IMR-90 (cell line): ENCODE measurements around the gene XYLT2. TPM values are rescaled to one million over a fixed set of nuclear protein-coding genes. Genes with fewer than 3 reads are reported as not detected.
"Not testable (repeated sequence)": the region's sequence is repeated elsewhere in the genome, so short reads cannot be mapped to it uniquely, and the experiment has no call there.

ENCODE experiments used
- ATAC-seq: fragments of 200-7000 bp; cut with Tn5 transposase; 2 replicates; pipeline ENCODE4 v1.9.1; 2020; ENCODE audit warnings: low read depth, mild to moderate bottlenecking, moderate library complexity
- BruUV-seq: library from RNA; stranded (reverse); fragments of 400-500 nt; replicated peaks from 2 replicates; lab custom pipeline; 2021; lab: Mats Ljungman, UMichigan
- CTCF ChIA-PET: fragments of 300-600 bp; formaldehyde crosslinking; extraction: SDS; loops from one replicate; lab custom pipeline; 2021; ENCODE audit warnings: antibody characterized with exemption; lab: Yijun Ruan, JAX
- POLR2A ChIA-PET: fragments of 300-600 bp; sonication (Branson Sonifier 250); formaldehyde crosslinking; loops from one replicate; lab custom pipeline; 2022; ENCODE audit warnings: antibody characterized with exemption; ENCODE audit not compliant: unreplicated experiment; lab: Charles Lee
- DNase-seq: peaks from one replicate; pipeline ENCODE4 v3.0.0; 2013
- H2AFZ ChIP-seq: replicated peaks from 2 replicates; pipeline ENCODE3; 2013; ENCODE audit warnings: low read length, mild to moderate bottlenecking; ENCODE audit not compliant: poor library complexity
- H2AK5ac ChIP-seq: 2 replicates; pipeline ENCODE4 v1.6.1; 2013; ENCODE audit warnings: low read depth, low read length, inconsistent platforms
- H2AK9ac ChIP-seq: replicated peaks from 2 replicates; pipeline ENCODE3; 2013; ENCODE audit warnings: mild to moderate bottlenecking, low read depth, low read length, moderate library complexity; ENCODE audit not compliant: poor library complexity
- H2BK120ac ChIP-seq: 2 replicates; pipeline ENCODE4 v1.6.1; 2013; ENCODE audit warnings: low read depth, low read length, inconsistent platforms
- H2BK15ac ChIP-seq: 3 replicates; pipeline ENCODE4 v1.6.1; 2013; ENCODE audit warnings: low read depth, low read length, inconsistent platforms
- H2BK20ac ChIP-seq: 2 replicates; pipeline ENCODE4 v1.6.1; 2013; ENCODE audit warnings: low read depth, mild to moderate bottlenecking, inconsistent platforms, low read length, moderate library complexity
- H2BK5ac ChIP-seq: 2 replicates; pipeline ENCODE4 v1.6.1; 2013; ENCODE audit warnings: mild to moderate bottlenecking, low read depth, low read length, inconsistent platforms; ENCODE audit not compliant: poor library complexity, severe bottlenecking
- H3K14ac ChIP-seq: replicated peaks from 2 replicates; pipeline ENCODE4 v1.6.1; 2013; ENCODE audit warnings: low read depth, low read length, inconsistent platforms
- H3K18ac ChIP-seq: 2 replicates; pipeline ENCODE4 v1.6.1; 2013; ENCODE audit warnings: low read depth, low read length, control low read depth
- H3K23ac ChIP-seq: 2 replicates; pipeline ENCODE4 v1.6.1; 2013; ENCODE audit warnings: low read depth, low read length, inconsistent platforms
- H3K27ac ChIP-seq: 2 replicates; pipeline ENCODE4 v1.5.1; 2013; ENCODE audit warnings: mild to moderate bottlenecking, control low read depth, low read length; ENCODE audit not compliant: insufficient read depth
- H3K27me3 ChIP-seq: 2 replicates; pipeline ENCODE4 v1.6.1; 2013; ENCODE audit warnings: low read length; ENCODE audit not compliant: control insufficient read depth, insufficient read depth
- H3K36me3 ChIP-seq: 2 replicates; pipeline ENCODE4 v1.6.1; 2013; ENCODE audit warnings: low read length, mixed read lengths; ENCODE audit not compliant: control insufficient read depth, insufficient read depth
- H3K4ac ChIP-seq: 2 replicates; pipeline ENCODE4 v1.6.1; 2013; ENCODE audit warnings: low read depth, low read length, inconsistent platforms
- H3K4me1 ChIP-seq: 2 replicates; pipeline ENCODE4 v1.6.1; 2013; ENCODE audit warnings: low read length, mixed read lengths; ENCODE audit not compliant: control insufficient read depth, insufficient read depth
- H3K4me2 ChIP-seq: 2 replicates; pipeline ENCODE4 v1.6.1; 2013; ENCODE audit warnings: low read depth, mild to moderate bottlenecking, control low read depth, low read length, moderate library complexity
- H3K4me3 ChIP-seq: 2 replicates; pipeline ENCODE4 v1.5.1; 2013; ENCODE audit warnings: low read depth, mild to moderate bottlenecking, control low read depth, low read length, moderate library complexity; ENCODE audit not compliant: insufficient read depth
- H3K56ac ChIP-seq: 2 replicates; pipeline ENCODE4 v1.6.1; 2013; ENCODE audit warnings: low read length, inconsistent platforms; ENCODE audit not compliant: insufficient read depth; ENCODE audit errors: extremely low read depth
- H3K79me1 ChIP-seq, 2 experiments: 2 replicates each; pipeline ENCODE4 v1.6.1; 2013; ENCODE audit warnings: low read length in 2 of 2, inconsistent platforms in 1 of 2, low read depth in 1 of 2
- H3K9ac ChIP-seq: 2 replicates; pipeline ENCODE4 v1.6.1; 2013; ENCODE audit warnings: low read depth, low read length, control low read depth
- H3K9me1 ChIP-seq: 2 replicates; pipeline ENCODE4 v1.6.1; 2013; ENCODE audit warnings: low read length, inconsistent platforms; ENCODE audit not compliant: insufficient read depth
- H3K9me3 ChIP-seq: 2 replicates; pipeline ENCODE4 v1.6.1; 2013; ENCODE audit warnings: low read length; ENCODE audit not compliant: control insufficient read depth, insufficient read depth
- H4K20me1 ChIP-seq: 2 replicates; pipeline ENCODE4 v1.6.1; 2013; ENCODE audit warnings: low read length, inconsistent platforms; ENCODE audit not compliant: insufficient read depth
- H4K5ac ChIP-seq: 2 replicates; pipeline ENCODE4 v1.6.1; 2013; ENCODE audit warnings: mild to moderate bottlenecking, low read depth, low read length, control low read depth
- H4K8ac ChIP-seq, 2 experiments: 2 replicates each; pipeline ENCODE4 v1.6.1; 2013; ENCODE audit warnings: low read depth in 2 of 2, low read length in 2 of 2, control low read depth in 1 of 2, inconsistent platforms in 1 of 2
- H4K91ac ChIP-seq: 2 replicates; pipeline ENCODE4 v1.6.1; 2013; ENCODE audit warnings: low read depth, low read length, inconsistent platforms; ENCODE audit not compliant: insufficient read depth
- WGBS, 2 experiments: methylation state at CpG; one replicate each; pipeline versions ENCODE4 v1.1.5 to v1.1.7; 2013; ENCODE audit warnings: missing lambda C conversion rate in 2 of 2; ENCODE audit not compliant: insufficient read length in 1 of 2; ENCODE audit errors: extremely low coverage in 2 of 2; 5-methylcytosine and 5-hydroxymethylcytosine counted together
- dilution Hi-C: fragments of 300-500 bp; cut with HindIII; formaldehyde crosslinking; loops from one replicate; pipeline ENCODE4 v1.14.3; 2018; ENCODE audit warnings: low sequenced_read_pairs; ENCODE audit not compliant: unreplicated experiment
- in situ Hi-C: fragments of 300-500 bp; cut with MboI; formaldehyde crosslinking; loops from 3 replicates; pipeline ENCODE4 v1.14.3; 2019; ENCODE audit warnings: low sequenced_read_pairs, inconsistent platforms, mixed read lengths
- intact Hi-C: fragments of 100-400 bp; cut with micrococcal nuclease; formaldehyde crosslinking; loops from 2 replicates; pipeline ENCODE4 v1.10.0; 2022
- polyA plus RNA-seq, 3 experiments: library from polyadenylated mRNA; depleted of rRNA; stranded (reverse); fragments of >200 nt; gene quantifications; 2 replicates each; pipeline ENCODE4 v1.2.3, GENCODE V29; 2012; ENCODE audit warnings: low replicate concordance in 1 of 3
- total RNA-seq: library from RNA; depleted of rRNA; stranded (reverse); fragments of >200 nt; gene quantifications from 2 replicates; pipeline ENCODE4 v1.2.3, GENCODE V29; 2012

XYLT2 gene
- total and polyA plus RNA-seq, 2 of the 4 experiments (the other 2 are of a cell fraction), result 27.7 to 31.9 TPM

DNA sequence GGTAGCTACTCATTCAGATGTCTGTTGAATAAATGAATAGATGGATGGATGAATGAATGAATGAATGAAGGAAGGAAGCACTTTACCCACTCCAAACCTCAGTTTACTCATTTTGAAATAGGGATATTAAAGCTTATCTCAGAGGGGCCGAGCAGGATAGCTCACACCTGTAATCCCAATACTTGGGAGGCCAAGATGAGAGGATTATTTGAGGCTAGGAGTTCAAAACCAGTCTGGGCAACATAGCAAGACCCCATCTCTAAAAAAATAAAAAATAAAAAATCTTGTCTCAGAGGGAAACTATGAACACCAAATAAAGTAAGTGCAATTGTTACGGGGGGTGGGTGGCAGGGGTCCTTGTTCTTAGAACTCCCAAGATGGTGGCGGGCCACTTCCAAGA lies 52.7 kb downstream of the XYLT2 start:
- H3K36me3 ChIP-seq, result peaks cover 12% of the 10 kb centered on the region
- peaks cover 30% of the 10 kb centered on the region for H4K20me1 ChIP-seq
- H2BK120ac ChIP-seq, H4K5ac ChIP-seq, H3K23ac ChIP-seq, H4K8ac ChIP-seq, dilution Hi-C loops, H3K4me2 ChIP-seq, DNase-seq, H2AFZ ChIP-seq, H2AK5ac ChIP-seq, POLR2A ChIA-PET, H3K18ac ChIP-seq, H3K27ac ChIP-seq, H3K4me3 ChIP-seq, intact Hi-C loops, H3K14ac ChIP-seq, H3K56ac ChIP-seq, H3K27me3 ChIP-seq, BruUV-seq, H4K91ac ChIP-seq, H3K4me1 ChIP-seq, H2BK20ac ChIP-seq, H2BK5ac ChIP-seq, ATAC-seq, H2BK15ac ChIP-seq, H2AK9ac ChIP-seq, H3K9ac ChIP-seq, in situ Hi-C loops, H3K9me3 ChIP-seq, H3K4ac ChIP-seq: not testable (repeated sequence)
- H3K79me1 ChIP-seq, result peaks cover 12 to 19% of the 10 kb centered on the region in 2 experiments
- CTCF ChIA-PET, result interaction anchor here (1.4 kb wide), 1 partner anchor 39 kb away, joined by 3 read pairs; no protein-coding TSS in a partner anchor
- 90% methylated on average over 2 of the region's 3 CpGs; no CpG with 5 or more reads in 1 of the 2 experiments for WGBS, 2 experiments
- H3K9me1 ChIP-seq, result peaks cover 11% of the 10 kb centered on the region; the same call in 1 of the 2 replicates

DNA sequence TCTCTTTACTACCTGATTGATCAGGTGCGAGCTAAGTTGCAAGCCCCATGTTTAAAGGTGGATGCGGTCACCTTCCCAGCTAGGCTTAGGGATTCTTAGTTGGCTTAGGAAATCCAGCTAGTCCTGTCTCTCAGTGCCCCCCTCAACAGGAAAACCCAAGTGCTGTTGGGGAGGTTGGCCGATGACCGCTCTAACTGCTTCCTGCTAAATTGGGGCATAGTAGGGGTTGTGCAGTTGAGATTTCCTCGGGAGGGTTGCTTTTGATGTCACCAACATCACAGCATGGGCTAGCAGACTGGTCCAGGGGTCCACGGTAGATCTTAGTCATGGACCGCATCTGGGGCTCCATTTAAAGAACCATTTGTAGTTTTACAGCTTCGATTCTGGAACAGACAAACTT lies 53.7 kb downstream of the XYLT2 start:
- H2BK15ac ChIP-seq, H3K79me1 ChIP-seq, H3K4me1 ChIP-seq, H2AFZ ChIP-seq, H2BK5ac ChIP-seq, H3K4me2 ChIP-seq, DNase-seq, H3K4me3 ChIP-seq, H2AK9ac ChIP-seq, H4K8ac ChIP-seq, H3K9me3 ChIP-seq, POLR2A ChIA-PET, H2BK120ac ChIP-seq, intact Hi-C loops, BruUV-seq, H3K23ac ChIP-seq, H3K4ac ChIP-seq, H4K5ac ChIP-seq, H3K56ac ChIP-seq, H3K9me1 ChIP-seq, H2AK5ac ChIP-seq, in situ Hi-C loops, H3K36me3 ChIP-seq, CTCF ChIA-PET, ATAC-seq, H3K14ac ChIP-seq, dilution Hi-C loops, H3K9ac ChIP-seq, H3K18ac ChIP-seq, H4K91ac ChIP-seq, H3K27ac ChIP-seq, H2BK20ac ChIP-seq: not testable (repeated sequence)
- peaks cover 22% of the 10 kb centered on the region for H4K20me1 ChIP-seq
- peaks cover 12% of the 10 kb centered on the region for H3K27me3 ChIP-seq
- 54% methylated on average over 2 of the region's 8 CpGs; no CpG with 5 or more reads in 1 of the 2 experiments for WGBS, 2 experiments
